HG02798 (cell line): ENCODE results near the gene COMT.

Source experiments
- ATAC-seq: cut with Tn5 transposase; IDR thresholded peaks from one replicate; pipeline ENCODE4 v1.9.1; 2021; ENCODE audit warnings: mild to moderate bottlenecking; ENCODE audit not compliant: unreplicated experiment, poor library complexity

The COMT gene

DNA sequence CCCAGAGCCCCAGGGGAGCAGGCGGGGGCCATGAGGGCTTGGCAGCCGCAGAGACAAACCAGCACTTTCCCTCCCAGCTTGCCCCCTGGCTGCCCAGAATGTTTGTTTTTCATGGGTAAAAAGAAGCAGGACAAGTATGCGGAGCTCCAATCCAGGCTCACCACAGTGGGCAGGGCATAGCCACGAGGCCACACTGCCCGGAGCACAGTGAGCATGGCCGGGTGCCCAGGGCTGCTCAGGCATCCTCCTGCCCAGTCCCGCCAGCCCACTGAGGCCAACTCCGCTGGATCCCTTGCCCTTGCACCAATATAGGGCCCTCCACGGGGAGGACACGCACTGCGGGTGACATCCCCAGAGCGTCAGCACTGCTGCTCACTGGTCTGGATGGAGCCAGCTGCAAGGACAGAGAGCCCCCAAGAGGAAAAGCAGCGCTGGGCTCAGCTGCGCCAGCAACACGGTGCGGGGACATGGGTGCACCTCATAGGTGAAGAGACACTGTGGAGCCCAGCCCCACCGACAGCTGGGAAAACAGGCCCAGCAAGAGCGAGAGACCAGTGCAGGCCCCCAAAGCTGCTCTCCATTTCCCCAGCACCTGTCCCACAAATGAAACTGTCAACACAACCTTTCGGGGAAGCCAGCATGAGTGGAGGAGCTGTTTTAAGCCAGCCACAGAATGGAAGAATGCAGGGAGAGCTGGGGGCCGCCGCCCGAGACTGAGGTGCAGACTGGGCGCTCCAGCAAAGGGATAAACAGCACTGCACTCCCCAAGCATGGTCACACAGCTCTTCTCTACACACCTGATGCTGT is 50.3 kb downstream of the COMT start:
- no peak for ATAC-seq

- ATAC-seq, result no peak
These were observed 50.9 kb downstream of the COMT start for GRCh38 chr22:19992481-19992911.

DNA sequence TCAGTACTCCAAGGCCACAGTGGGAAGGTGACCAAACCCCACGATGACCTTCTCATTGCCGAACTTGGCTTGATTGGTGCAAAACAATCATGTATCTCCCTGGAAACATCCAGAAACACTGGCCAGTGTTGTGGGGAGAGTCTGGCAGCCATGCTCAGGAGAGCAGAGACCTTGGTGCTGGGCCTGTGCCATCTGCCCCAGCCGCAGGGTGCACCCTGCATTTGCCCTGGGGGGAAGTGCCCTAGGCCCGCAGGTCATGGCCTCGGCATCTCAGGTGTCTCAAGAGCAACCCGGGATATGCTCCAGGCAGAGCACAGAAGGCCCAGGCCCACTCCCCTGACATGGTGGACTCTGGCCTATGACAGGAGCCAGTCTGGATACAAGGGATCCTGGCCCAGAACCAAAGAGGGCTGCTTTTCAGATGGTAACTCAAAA is 51.4 kb downstream of the COMT start:
- no peak for ATAC-seq

GRCh38 chr22:19993926-19994325 is 52.4 kb downstream of the COMT start:
- ATAC-seq, result no peak

- no peak for ATAC-seq
These were observed 53.5 kb downstream of the COMT start for GRCh38 chr22:19994851-19995610.

GRCh38 chr22:19995611-19996339 is 54.2 kb downstream of the COMT start:
- no peak for ATAC-seq

GRCh38 chr22:19996694-19997384 is 55.3 kb downstream of the COMT start:
- no peak for ATAC-seq

DNA sequence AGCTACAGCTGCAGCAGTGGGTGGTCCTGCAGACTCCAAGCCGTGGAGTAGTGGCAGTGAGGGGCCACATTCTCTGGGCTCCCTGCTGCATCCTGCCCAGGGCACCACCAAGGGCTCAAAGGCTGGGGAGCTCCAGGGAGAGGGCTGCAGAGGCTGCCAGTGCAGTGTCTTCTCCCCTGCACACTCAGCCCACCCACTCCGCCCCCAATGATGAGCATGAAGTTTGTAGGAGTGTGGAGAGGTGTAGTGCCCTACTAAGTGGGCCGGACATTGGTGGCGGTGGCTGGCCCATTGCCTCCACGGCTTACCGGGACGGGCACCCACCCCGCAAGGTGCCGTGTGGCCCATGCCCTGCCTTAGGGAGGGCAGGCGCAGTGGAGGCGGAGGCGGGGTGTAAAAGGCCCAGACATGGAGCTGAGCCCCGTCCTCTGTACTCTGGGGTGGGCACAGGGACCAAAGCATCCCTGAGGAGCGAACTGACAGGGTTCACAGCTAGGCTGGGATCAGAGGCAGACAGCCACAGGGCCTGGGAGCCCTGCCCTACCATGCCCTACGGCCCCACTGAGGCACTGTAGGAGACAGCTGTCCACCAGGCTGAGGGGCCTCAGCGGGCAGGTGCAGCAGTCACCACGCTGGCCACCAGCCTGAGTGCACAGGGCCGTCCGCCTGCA is 56.1 kb downstream of the COMT start:
- ATAC-seq, result no peak

GRCh38 chr22:19998232-19998951 is 56.8 kb downstream of the COMT start:
- no peak for ATAC-seq

DNA sequence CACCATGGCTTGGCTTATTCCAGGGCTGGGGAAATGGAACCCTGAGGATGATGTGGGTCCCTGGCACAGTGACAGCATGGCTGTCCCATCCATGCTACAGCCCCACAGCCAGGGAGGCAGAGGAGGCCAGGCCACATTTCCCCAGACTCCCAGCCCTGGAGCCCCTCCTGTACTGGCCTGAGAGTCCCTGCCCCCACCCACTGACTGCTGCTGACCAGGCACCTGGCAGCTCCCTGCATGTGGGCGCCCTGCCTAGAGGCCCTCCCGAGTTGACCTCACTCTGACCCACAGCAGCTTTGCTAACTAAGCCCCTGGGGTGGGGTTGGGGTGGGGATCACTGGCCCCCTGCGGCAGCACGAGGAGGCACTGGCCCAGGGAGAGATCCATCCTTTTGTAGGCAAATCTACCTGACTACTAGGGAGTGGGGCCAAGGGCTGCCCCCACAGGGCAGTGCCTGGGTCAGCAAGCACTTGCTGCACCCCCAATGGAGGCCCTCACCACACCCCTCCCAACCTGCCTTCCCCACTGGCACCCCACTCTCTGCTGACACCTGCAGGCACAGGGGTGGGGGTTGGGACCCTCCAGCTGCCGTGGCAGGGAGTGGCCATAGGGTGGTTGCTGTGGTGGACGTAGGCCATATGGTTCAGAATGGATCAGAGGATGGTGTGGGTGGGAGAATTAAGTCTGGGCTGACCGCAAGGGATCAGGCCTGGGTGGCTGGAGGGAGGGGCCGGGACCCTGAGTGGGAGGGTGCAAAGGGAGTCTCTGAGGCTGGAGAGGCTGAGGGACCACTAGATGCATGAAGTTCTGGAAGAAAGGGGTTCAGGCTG is 57.6 kb downstream of the COMT start:
- no peak for ATAC-seq

DNA sequence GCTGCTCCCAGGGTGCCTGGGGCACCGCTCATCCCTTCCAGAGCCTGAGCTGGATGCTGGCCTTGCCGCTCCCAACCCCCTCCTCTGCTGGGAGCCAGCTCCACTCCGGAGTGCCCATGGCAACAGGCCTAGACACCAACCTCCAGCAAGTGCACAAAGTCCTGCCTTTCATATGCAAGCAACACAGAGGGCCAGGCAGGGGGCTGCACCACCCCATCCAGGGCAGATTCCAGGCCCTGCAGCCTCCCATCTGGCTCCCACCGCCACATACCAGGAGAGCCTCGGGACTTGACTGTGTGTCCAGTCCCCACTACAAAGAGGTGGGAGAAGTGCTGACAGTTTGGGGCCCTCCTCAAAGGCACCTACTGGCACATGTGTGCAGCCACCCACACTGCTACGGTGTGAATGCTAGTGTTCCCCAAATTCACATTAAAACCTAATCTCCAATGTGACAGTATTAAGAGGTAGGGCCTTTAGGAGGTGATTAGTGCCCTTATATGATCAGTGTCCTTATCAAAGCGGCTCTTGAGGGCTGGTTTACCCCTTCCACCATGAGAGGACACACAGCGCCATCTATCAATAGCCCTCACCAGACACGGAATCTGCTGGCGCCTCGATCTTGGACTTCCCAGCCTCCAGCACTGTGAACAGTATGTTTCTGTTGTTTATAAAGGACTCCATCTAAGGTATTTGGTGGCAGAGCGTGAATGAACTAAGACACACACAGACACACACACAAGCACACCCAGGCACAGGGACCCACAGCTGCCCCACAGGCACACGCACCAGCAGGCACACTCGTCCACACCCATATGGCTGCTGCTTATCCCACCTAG is 58.9 kb downstream of the COMT start:
- no peak for ATAC-seq

- no peak for ATAC-seq
These were observed 59.6 kb downstream of the COMT start for GRCh38 chr22:20001082-20001638.

- ATAC-seq, result no peak
These were observed 60.6 kb downstream of the COMT start for GRCh38 chr22:20002128-20002527.

GRCh38 chr22:20002636-20003035 is 61.1 kb downstream of the COMT start:
- ATAC-seq, result no peak

DNA sequence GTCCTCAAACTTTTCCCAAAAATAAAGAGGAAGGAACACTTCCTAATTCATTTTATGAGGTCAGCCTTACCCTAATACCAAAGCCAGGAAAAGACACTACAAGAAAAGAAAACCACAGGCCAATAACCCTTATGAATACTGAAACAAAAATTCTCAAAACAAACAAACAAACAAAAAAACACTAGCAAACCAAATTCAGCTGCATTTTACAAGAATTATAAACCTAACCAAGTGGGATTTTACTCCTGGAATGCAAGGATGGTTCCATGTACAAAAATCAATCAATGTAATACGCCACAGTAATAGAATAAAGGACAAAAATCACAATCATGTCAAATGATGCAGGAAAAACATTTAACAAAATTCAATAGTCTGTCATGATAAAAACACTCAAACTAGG is 61.7 kb downstream of the COMT start:
- ATAC-seq, result no peak

DNA sequence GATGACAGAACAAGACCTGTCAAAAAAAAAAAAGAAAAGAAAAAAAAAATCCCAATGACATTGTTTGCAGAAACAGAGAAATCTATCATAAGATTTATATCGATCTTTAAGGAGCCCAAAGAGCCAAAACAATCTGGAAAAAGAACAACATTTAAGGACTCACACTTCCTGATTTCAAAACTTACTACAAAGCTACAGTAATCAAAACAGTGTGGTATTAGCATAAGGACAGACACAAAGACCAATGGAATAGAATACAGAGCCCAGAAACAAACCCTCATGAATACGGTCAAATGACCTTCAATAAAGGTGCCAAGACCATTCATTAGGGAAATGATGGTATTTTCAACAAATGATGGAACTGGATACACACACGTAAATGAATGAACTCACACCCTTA is 62.9 kb downstream of the COMT start:
- ATAC-seq, result no peak
